ENCODE measurements around the gene ZMIZ1. TPM values are rescaled to one million over a fixed set of nuclear protein-coding genes. Genes with fewer than 3 reads are reported as not detected.

Gene ZMIZ1
- polyA plus RNA-seq, 2 of the 4 experiments (the other 2 are of a cell fraction), result 8.1 to 30.3 TPM

DNA sequence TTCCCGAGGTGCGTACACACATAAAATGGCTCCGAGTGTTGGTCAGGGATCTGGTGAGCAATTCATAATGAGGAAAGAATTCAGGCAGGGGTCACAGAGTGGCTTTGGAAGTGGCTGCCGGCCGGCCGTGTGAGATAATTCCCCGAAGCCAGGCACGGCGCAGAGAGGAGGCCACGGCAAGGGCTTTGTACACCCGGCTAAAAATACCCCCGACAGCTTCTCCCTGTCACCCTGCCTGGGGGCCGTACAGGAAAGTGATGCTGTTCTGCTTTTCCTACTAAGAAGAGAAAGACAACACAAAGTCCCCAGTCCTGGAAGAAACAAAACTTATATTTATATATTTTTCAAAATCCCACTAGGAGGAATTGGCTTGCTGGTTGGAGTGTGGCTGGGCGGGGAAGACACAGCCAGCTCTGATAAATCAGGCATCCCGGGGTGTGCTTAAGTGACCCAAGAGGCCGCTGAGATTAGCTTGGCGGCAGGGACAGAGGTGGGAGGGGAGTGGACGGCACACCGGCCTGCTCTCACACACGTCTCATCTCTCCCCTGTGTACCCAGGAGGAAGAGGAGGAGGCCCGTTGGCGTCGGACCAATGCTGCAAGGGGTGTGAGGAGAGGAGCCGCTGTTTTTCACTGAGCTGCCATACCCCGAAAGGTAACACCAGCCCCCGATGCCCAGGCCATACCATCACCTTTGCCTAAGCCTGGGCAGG is 70.5 kb downstream of the ZMIZ1 start (continued):
- TF ChIP-seq, protein P1, sequence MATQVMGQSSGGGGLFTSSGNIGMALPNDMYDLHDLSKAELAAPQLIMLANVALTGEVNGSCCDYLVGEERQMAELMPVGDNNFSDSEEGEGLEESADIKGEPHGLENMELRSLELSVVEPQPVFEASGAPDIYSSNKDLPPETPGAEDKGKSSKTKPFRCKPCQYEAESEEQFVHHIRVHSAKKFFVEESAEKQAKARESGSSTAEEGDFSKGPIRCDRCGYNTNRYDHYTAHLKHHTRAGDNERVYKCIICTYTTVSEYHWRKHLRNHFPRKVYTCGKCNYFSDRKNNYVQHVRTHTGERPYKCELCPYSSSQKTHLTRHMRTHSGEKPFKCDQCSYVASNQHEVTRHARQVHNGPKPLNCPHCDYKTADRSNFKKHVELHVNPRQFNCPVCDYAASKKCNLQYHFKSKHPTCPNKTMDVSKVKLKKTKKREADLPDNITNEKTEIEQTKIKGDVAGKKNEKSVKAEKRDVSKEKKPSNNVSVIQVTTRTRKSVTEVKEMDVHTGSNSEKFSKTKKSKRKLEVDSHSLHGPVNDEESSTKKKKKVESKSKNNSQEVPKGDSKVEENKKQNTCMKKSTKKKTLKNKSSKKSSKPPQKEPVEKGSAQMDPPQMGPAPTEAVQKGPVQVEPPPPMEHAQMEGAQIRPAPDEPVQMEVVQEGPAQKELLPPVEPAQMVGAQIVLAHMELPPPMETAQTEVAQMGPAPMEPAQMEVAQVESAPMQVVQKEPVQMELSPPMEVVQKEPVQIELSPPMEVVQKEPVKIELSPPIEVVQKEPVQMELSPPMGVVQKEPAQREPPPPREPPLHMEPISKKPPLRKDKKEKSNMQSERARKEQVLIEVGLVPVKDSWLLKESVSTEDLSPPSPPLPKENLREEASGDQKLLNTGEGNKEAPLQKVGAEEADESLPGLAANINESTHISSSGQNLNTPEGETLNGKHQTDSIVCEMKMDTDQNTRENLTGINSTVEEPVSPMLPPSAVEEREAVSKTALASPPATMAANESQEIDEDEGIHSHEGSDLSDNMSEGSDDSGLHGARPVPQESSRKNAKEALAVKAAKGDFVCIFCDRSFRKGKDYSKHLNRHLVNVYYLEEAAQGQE (IDR thresholded peaks at IDR 0.05), result no peak
- TF ChIP-seq PHF8 (IDR thresholded peaks at IDR 0.05; ENCODE audit: borderline replicate concordance, low read depth) (no peak), CBX2 (IDR thresholded peaks at IDR 0.05; ENCODE audit: borderline replicate concordance, low read depth) (no peak), MYC (IDR thresholded peaks at IDR 0.05; ENCODE audit: borderline replicate concordance, low read length) (no peak), ZSCAN20 (CRISPR knock-in tag; IDR thresholded peaks at IDR 0.05) (no peak), NFE2L2 (conservative IDR thresholded peaks at IDR 0.05; ENCODE audit: low read length) (no peak), FOSB (CRISPR knock-in tag; IDR thresholded peaks at IDR 0.05) (no peak), RARB (CRISPR knock-in tag; IDR thresholded peaks at IDR 0.05) (no peak)
- TF ChIP-seq, protein P2, sequence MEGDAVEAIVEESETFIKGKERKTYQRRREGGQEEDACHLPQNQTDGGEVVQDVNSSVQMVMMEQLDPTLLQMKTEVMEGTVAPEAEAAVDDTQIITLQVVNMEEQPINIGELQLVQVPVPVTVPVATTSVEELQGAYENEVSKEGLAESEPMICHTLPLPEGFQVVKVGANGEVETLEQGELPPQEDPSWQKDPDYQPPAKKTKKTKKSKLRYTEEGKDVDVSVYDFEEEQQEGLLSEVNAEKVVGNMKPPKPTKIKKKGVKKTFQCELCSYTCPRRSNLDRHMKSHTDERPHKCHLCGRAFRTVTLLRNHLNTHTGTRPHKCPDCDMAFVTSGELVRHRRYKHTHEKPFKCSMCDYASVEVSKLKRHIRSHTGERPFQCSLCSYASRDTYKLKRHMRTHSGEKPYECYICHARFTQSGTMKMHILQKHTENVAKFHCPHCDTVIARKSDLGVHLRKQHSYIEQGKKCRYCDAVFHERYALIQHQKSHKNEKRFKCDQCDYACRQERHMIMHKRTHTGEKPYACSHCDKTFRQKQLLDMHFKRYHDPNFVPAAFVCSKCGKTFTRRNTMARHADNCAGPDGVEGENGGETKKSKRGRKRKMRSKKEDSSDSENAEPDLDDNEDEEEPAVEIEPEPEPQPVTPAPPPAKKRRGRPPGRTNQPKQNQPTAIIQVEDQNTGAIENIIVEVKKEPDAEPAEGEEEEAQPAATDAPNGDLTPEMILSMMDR (IDR thresholded peaks at IDR 0.05), result no peak
- TF ChIP-seq, protein P3, sequence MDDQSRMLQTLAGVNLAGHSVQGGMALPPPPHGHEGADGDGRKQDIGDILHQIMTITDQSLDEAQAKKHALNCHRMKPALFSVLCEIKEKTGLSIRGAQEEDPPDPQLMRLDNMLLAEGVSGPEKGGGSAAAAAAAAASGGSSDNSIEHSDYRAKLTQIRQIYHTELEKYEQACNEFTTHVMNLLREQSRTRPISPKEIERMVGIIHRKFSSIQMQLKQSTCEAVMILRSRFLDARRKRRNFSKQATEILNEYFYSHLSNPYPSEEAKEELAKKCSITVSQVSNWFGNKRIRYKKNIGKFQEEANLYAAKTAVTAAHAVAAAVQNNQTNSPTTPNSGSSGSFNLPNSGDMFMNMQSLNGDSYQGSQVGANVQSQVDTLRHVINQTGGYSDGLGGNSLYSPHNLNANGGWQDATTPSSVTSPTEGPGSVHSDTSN (IDR thresholded peaks at IDR 0.05), result no peak
- TF ChIP-seq, protein P4, sequence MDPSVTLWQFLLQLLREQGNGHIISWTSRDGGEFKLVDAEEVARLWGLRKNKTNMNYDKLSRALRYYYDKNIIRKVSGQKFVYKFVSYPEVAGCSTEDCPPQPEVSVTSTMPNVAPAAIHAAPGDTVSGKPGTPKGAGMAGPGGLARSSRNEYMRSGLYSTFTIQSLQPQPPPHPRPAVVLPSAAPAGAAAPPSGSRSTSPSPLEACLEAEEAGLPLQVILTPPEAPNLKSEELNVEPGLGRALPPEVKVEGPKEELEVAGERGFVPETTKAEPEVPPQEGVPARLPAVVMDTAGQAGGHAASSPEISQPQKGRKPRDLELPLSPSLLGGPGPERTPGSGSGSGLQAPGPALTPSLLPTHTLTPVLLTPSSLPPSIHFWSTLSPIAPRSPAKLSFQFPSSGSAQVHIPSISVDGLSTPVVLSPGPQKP (IDR thresholded peaks at IDR 0.05; ENCODE audit: low read depth, low read length), result no peak
- TF ChIP-seq, protein P5, sequence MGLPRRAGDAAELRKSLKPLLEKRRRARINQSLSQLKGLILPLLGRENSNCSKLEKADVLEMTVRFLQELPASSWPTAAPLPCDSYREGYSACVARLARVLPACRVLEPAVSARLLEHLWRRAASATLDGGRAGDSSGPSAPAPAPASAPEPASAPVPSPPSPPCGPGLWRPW (IDR thresholded peaks at IDR 0.05), result no peak
- TF ChIP-seq, protein P6, sequence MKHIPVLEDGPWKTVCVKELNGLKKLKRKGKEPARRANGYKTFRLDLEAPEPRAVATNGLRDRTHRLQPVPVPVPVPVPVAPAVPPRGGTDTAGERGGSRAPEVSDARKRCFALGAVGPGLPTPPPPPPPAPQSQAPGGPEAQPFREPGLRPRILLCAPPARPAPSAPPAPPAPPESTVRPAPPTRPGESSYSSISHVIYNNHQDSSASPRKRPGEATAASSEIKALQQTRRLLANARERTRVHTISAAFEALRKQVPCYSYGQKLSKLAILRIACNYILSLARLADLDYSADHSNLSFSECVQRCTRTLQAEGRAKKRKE (CRISPR knock-in tag; IDR thresholded peaks at IDR 0.05; ENCODE audit: low read depth), result no peak

DNA sequence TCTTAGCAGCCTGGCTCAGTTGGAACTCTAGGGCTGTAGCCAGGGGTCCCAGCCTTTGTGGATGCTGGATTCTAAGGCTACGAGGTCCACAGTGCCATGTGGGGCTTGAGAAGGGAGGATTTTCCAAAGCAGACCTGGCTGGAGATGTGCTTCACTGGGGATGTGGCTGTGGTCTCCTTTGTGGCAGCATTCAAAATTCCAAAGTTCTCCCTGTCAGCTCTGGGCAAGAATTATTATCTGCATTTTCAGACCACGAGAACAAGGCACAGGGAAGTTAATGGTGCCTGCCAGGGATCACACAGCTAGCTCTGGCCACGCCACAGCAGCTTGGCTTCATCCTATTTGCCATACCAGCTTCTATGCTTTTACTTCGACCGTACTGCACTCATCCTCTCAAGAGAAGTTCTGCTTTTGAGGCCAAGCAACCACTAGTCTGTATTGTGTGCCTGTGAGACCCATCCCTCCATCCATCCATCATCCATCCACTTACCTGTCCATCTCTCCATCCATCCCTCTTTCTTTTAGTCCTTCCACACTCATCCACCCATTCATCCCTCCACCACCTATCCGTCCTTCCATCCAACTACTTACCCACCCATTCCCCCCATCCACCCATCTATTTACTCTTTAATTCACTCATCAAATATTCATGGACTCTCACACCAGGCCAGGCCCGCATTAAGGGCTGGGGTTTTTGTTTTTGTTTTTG is 71.5 kb downstream of the ZMIZ1 start:
- no peak for ATAC-seq
- Histone ChIP-seq H3K27ac (peak overlapping the region in 1 of 2 experiments; percentile 57; a peak in 2 of 6 replicates), H3K9me3 (no peaks in the 10 kb centered on the region), H3K4me2 (no peak overlapping the region), H3K4me1 (peaks cover 63% of the 10 kb centered on the region), H3K4me3 (no peak overlapping the region)
- 90% methylated on average over 6 of the region's 7 CpGs for whole genome bisulfite sequencing (ENCODE audit: missing lambda C conversion rate)
- ChIA-PET POLR2A (no interaction called here), CTCF (interaction anchor here (0.7 to 6.2 kb wide), 3 partner anchors 11 to 56 kb away, joined by 3 to 54 read pairs (median 33); no protein-coding TSS in a partner anchor)
- no peak for FAIRE-seq
- no peak for DNase-seq (ENCODE audit: low read depth in 1 of 2, low spot score in 1 of 2)
- TF ChIP-seq SREBF2 (IDR thresholded peaks at IDR 0.05), result no peak
- no peak for TF ChIP-seq RARB (CRISPR knock-in tag; IDR thresholded peaks at IDR 0.05)
